Measurements from ENCODE around the gene NGB. TPM values are rescaled to one million over a fixed set of nuclear protein-coding genes. Genes with fewer than 3 reads are reported as not detected.

The NGB gene
- total and polyA plus RNA-seq, 9 of the 15 experiments (the other 6 are each of a cell fraction or from before 2014, with no cell fraction given) = not detected

DNA sequence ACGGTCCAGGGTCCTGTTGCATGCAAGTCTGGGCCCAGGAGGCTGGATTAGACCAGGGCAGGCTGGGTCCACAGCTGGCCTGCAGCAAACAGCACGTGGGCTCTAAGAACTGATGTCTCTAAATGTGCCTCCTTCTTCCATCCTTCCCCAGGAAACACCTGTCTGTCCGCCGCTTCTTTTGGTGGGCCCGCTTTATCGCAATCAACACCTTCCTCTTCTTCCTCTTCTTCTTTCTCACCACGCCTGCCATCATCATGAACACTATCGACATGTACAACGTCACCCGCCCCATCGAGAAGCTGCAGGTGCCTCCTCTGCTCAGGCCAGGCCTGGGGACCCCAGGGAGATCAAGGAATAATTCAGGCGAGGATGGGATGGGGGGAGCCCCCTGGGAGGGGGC is 28.3 kb downstream of the NGB start:
- POLR2A ChIA-PET = no interaction called here
- under 1% methylated on average over 10 of the region's 12 CpGs for WGBS (ENCODE audit: insufficient coverage, low coverage, missing lambda C conversion rate)
- H2AFZ ChIP-seq (ENCODE audit: low read depth, low read length) = no peak overlapping the region
- no peaks in the 10 kb centered on the region for H3K79me2 ChIP-seq (ENCODE audit: control insufficient read depth, insufficient read depth, low read length)
- no peak overlapping the region for H3K4me2 ChIP-seq (ENCODE audit: insufficient read depth, low read length)
- H4K20me1 ChIP-seq (replicated peaks; ENCODE audit: control insufficient read depth, insufficient read depth, low read length) = no peaks in the 10 kb centered on the region
- no peaks in the 10 kb centered on the region for H3K9me1 ChIP-seq (ENCODE audit: control insufficient read depth, insufficient read depth, low read length)
- H3K36me3 ChIP-seq (ENCODE audit: control insufficient read depth, insufficient read depth, low read length) = no peaks in the 10 kb centered on the region
- no TSS peak for BruUV-seq (replicated peaks)
- H3K9ac ChIP-seq (ENCODE audit: insufficient read depth in 1 of 2, low read depth in 2 of 2, low read length in 2 of 2) = no peak overlapping the region
- no peak overlapping the region for H3K4me3 ChIP-seq
- intact Hi-C loops (cut with micrococcal nuclease) (no loop called here), in situ Hi-C loops (cut with MboI) (no loop called here)
- no peak overlapping the region for H3K27ac ChIP-seq (ENCODE audit: extremely low read depth, low read depth, low read length)
- CTCF ChIA-PET (ENCODE audit: low intra/inter-chr PET ratio) = no interaction called here
- no peaks in the 10 kb centered on the region; a peak in 1 of 5 replicates for H3K4me1 ChIP-seq (replicated peaks in 1 of 2; ENCODE audit: control insufficient read depth in 2 of 2, insufficient read depth in 2 of 2, low read length in 2 of 2)
- peaks cover 0 to 21% of the 10 kb centered on the region in 2 experiments; a peak in 2 of 5 replicates for H3K27me3 ChIP-seq (ENCODE audit: control insufficient read depth in 2 of 2, insufficient read depth in 2 of 2, low read length in 2 of 2)
- no peak for DNase-seq (ENCODE audit: extremely low read depth in 1 of 4, low spot score in 3 of 4)
- ATAC-seq = no peak
- no peaks in the 10 kb centered on the region for H3K9me3 ChIP-seq (replicated peaks; ENCODE audit: control insufficient read depth, insufficient read depth, low read depth, low read length)
- FAIRE-seq = no peak
- no peak for TF ChIP-seq ZNF197 (CRISPR knock-in tag; IDR thresholded peaks at IDR 0.05; ENCODE audit: low read depth)
- TF ChIP-seq, protein P1, sequence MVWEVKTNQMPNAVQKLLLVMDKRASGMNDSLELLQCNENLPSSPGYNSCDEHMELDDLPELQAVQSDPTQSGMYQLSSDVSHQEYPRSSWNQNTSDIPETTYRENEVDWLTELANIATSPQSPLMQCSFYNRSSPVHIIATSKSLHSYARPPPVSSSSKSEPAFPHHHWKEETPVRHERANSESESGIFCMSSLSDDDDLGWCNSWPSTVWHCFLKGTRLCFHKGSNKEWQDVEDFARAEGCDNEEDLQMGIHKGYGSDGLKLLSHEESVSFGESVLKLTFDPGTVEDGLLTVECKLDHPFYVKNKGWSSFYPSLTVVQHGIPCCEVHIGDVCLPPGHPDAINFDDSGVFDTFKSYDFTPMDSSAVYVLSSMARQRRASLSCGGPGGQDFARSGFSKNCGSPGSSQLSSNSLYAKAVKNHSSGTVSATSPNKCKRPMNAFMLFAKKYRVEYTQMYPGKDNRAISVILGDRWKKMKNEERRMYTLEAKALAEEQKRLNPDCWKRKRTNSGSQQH (CRISPR knock-in tag; IDR thresholded peaks at IDR 0.05) = no peak
- no peak for TF ChIP-seq SFPQ (IDR thresholded peaks at IDR 0.05; ENCODE audit: low read depth, low read length)
- TF ChIP-seq SMAD4 (CRISPR knock-in tag; conservative IDR thresholded peaks at IDR 0.05) = no peak
- TF ChIP-seq ATF4 (CRISPR knock-in tag; IDR thresholded peaks at IDR 0.05) = no peak
- no peak for TF ChIP-seq ADNP (tag; IDR thresholded peaks at IDR 0.05)
- TF ChIP-seq BHLHE40 (IDR thresholded peaks at IDR 0.05; ENCODE audit: low read length) = no peak
- TF ChIP-seq, protein P2, sequence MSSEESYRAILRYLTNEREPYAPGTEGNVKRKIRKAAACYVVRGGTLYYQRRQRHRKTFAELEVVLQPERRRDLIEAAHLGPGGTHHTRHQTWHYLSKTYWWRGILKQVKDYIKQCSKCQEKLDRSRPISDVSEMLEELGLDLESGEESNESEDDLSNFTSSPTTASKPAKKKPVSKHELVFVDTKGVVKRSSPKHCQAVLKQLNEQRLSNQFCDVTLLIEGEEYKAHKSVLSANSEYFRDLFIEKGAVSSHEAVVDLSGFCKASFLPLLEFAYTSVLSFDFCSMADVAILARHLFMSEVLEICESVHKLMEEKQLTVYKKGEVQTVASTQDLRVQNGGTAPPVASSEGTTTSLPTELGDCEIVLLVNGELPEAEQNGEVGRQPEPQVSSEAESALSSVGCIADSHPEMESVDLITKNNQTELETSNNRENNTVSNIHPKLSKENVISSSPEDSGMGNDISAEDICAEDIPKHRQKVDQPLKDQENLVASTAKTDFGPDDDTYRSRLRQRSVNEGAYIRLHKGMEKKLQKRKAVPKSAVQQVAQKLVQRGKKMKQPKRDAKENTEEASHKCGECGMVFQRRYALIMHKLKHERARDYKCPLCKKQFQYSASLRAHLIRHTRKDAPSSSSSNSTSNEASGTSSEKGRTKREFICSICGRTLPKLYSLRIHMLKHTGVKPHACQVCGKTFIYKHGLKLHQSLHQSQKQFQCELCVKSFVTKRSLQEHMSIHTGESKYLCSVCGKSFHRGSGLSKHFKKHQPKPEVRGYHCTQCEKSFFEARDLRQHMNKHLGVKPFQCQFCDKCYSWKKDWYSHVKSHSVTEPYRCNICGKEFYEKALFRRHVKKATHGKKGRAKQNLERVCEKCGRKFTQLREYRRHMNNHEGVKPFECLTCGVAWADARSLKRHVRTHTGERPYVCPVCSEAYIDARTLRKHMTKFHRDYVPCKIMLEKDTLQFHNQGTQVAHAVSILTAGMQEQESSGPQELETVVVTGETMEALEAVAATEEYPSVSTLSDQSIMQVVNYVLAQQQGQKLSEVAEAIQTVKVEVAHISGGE (CRISPR knock-in tag; IDR thresholded peaks at IDR 0.05) = no peak
- TF ChIP-seq ZFP1 (CRISPR knock-in tag; IDR thresholded peaks at IDR 0.05) = no peak
